Measurements from ENCODE around the gene NT5C1B. TPM values are rescaled to one million over a fixed set of nuclear protein-coding genes. Genes with fewer than 3 reads are reported as not detected.

Gene NT5C1B
- total and polyA plus RNA-seq, 10 of the 15 experiments (the other 5 are each of a cell fraction or from before 2014, with no cell fraction given), result 0.40 to 0.44 TPM; not detected in 8

DNA sequence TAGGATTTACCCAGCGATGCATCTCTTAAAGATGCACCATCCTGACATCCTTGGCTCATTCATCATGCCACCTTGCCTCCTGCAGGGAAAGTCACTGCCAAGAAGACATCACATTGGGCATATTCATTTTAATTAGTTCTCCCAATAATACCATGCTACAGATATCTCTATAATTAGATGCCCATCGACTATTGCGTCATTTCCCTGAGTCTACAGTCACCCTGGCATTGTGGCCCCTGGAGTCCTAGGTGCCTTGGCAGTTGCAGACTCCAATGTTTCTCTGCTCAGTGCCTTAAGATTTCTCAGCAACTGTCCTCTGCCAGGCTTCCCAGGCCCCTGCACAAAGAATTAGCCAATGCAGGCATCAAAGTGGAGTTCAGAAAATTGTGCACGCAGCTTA is 61.5 kb downstream of the NT5C1B start (continued):
- TF ChIP-seq SMAD1 (IDR thresholded peaks at IDR 0.05; ENCODE audit: low read depth, partially characterized antibody), result no peak
- no peak for TF ChIP-seq SREBF2 (IDR thresholded peaks at IDR 0.05; ENCODE audit: low read length)

DNA sequence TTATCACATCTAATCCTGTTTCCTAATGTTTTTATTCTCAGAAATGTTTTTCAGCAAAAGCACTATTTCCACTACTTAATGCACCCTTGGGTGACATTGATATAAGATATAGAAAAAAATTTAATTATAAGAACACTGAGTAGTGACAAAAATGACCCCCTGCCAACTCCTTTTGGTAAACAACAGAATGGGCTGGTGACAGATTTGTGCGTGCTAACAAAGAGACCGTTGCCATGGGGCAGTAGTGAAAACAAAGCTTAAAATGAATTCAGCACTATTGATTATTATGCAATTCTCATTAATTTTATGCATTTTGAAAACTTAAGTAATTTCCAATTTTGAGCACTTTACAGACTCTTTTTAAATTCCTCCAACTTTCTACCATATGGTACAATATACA is 62.0 kb downstream of the NT5C1B start:
- Histone ChIP-seq H3K27me3 (replicated peaks in 1 of 2; ENCODE audit: control insufficient read depth in 2 of 2, insufficient read depth in 2 of 2, low read length in 1 of 2) (peaks cover 0 to 2% of the 10 kb centered on the region in 2 experiments; a peak in 3 of 4 replicates), H3K9me3 (replicated peaks; ENCODE audit: control insufficient read depth, insufficient read depth, low read length) (no peaks in the 10 kb centered on the region), H3K4me3 (no peak overlapping the region), H3K36me3 (ENCODE audit: control insufficient read depth in 2 of 2, insufficient read depth in 2 of 2, low read length in 1 of 2) (no peaks in the 10 kb centered on the region), H2AFZ (ENCODE audit: control insufficient read depth, low read depth, low read length) (no peak overlapping the region), H3K79me2 (ENCODE audit: control insufficient read depth, insufficient read depth, low read length) (no peaks in the 10 kb centered on the region), H4K20me1 (ENCODE audit: control insufficient read depth, insufficient read depth) (no peaks in the 10 kb centered on the region; the same call in 1 of the 2 replicates), H3K4me1 (ENCODE audit: control insufficient read depth, insufficient read depth, low read length) (no peaks in the 10 kb centered on the region), H3K4me2 (ENCODE audit: control insufficient read depth, insufficient read depth) (no peak overlapping the region), H3K27ac (ENCODE audit: control insufficient read depth, insufficient read depth) (no peak overlapping the region), H3K9ac (ENCODE audit: control insufficient read depth, insufficient read depth, low read length) (no peak overlapping the region)
- intact Hi-C loops (cut with micrococcal nuclease; ENCODE audit: unreplicated experiment), result no loop called here
- in situ Hi-C loops (cut with MboI), result loop anchor here (10.0 kb wide), 1 partner anchor 837 kb away; no protein-coding TSS in a partner anchor
- WGBS (ENCODE audit: insufficient coverage, insufficient replicate concordance, low lambda C conversion rate, missing lambda C conversion rate), result 46% methylated on average over 2 of the region's 2 CpGs
- ATAC-seq (no peak), FAIRE-seq (no peak), DNase-seq (ENCODE audit: low read depth, low spot score) (no peak)
- CTCF ChIA-PET, result interaction anchor here (0.5 to 1.1 kb wide), 3 partner anchors 20 to 1711 kb away, joined by 3 read pairs; no protein-coding TSS in a partner anchor
- no TSS peak for BruUV-seq (replicated peaks)
- SMC1A ChIA-PET (ENCODE audit: uncharacterized antibody, unreplicated experiment), result interaction anchor here (0.9 kb wide), 1 partner anchor 12 kb away, joined by 3 read pairs; no protein-coding TSS in a partner anchor
- TF ChIP-seq, protein P1, sequence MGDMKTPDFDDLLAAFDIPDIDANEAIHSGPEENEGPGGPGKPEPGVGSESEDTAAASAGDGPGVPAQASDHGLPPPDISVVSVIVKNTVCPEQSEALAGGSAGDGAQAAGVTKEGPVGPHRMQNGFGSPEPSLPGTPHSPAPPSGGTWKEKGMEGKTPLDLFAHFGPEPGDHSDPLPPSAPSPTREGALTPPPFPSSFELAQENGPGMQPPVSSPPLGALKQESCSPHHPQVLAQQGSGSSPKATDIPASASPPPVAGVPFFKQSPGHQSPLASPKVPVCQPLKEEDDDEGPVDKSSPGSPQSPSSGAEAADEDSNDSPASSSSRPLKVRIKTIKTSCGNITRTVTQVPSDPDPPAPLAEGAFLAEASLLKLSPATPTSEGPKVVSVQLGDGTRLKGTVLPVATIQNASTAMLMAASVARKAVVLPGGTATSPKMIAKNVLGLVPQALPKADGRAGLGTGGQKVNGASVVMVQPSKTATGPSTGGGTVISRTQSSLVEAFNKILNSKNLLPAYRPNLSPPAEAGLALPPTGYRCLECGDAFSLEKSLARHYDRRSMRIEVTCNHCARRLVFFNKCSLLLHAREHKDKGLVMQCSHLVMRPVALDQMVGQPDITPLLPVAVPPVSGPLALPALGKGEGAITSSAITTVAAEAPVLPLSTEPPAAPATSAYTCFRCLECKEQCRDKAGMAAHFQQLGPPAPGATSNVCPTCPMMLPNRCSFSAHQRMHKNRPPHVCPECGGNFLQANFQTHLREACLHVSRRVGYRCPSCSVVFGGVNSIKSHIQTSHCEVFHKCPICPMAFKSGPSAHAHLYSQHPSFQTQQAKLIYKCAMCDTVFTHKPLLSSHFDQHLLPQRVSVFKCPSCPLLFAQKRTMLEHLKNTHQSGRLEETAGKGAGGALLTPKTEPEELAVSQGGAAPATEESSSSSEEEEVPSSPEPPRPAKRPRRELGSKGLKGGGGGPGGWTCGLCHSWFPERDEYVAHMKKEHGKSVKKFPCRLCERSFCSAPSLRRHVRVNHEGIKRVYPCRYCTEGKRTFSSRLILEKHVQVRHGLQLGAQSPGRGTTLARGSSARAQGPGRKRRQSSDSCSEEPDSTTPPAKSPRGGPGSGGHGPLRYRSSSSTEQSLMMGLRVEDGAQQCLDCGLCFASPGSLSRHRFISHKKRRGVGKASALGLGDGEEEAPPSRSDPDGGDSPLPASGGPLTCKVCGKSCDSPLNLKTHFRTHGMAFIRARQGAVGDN (IDR thresholded peaks at IDR 0.05), result no peak
- TF ChIP-seq, protein P2, sequence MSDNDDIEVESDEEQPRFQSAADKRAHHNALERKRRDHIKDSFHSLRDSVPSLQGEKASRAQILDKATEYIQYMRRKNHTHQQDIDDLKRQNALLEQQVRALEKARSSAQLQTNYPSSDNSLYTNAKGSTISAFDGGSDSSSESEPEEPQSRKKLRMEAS (IDR thresholded peaks at IDR 0.05; ENCODE audit: low read depth, low read length), result no peak
- no peak for TF ChIP-seq TAF1 (IDR thresholded peaks at IDR 0.05; ENCODE audit: borderline replicate concordance, low read depth, low read length)
- TF ChIP-seq FOXM1 (IDR thresholded peaks at IDR 0.05; ENCODE audit: low read depth, low read length), result no peak
- TF ChIP-seq IRF4 (IDR thresholded peaks at IDR 0.05; ENCODE audit: low read depth, low read length), result no peak
- POLR2A ChIA-PET, result no interaction called here
- RAD21 ChIA-PET (ENCODE audit: unreplicated experiment), result no interaction called here

Data from GM12878 (cell line).